ENCODE results near the gene FBXL4.

FBXL4 gene

DNA sequence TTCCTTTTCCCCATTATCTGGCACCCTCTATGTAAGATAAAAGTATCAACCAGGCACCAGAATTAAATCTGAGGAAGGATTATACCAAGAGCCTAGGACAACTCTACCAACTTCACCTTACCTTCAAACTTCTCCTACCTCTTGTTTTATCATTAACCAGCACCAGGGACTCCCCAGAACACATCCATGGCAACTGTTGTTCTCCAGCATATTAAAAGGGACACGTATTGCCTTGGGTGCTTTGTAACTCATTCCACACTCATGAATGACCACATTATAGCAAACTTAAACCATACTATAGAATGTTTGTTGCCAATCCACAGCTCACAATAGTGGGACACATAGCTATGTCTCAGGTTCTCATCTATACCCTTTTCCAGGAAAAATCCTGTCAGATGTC is 11.9 kb upstream of the FBXL4 start:
- no peaks in the 10 kb centered on the region for H3K9me3 ChIP-seq (ENCODE audit: insufficient read depth, low read length, severe bottlenecking)
- no peak overlapping the region for H3K9ac ChIP-seq (ENCODE audit: low read depth, low read length)
- no peak for ATAC-seq (ENCODE audit: insufficient read depth, low read depth)
- no peaks in the 10 kb centered on the region for H3K36me3 ChIP-seq (ENCODE audit: insufficient read depth, low read length)
- no peak overlapping the region for H3K4me3 ChIP-seq (ENCODE audit: low read depth in 1 of 2, low read length in 2 of 2)
- no peaks in the 10 kb centered on the region for H3K79me2 ChIP-seq (ENCODE audit: insufficient read depth, low read length)
- DNase-seq: no peak
- H3K27me3 ChIP-seq (ENCODE audit: insufficient read depth, low read length, poor library complexity): peaks cover 12% of the 10 kb centered on the region
- no peak overlapping the region for H3K4me2 ChIP-seq (ENCODE audit: insufficient read depth, low read length)
- H3K4me1 ChIP-seq (ENCODE audit: insufficient read depth, low read length): no peaks in the 10 kb centered on the region
- TF ChIP-seq, protein P1, sequence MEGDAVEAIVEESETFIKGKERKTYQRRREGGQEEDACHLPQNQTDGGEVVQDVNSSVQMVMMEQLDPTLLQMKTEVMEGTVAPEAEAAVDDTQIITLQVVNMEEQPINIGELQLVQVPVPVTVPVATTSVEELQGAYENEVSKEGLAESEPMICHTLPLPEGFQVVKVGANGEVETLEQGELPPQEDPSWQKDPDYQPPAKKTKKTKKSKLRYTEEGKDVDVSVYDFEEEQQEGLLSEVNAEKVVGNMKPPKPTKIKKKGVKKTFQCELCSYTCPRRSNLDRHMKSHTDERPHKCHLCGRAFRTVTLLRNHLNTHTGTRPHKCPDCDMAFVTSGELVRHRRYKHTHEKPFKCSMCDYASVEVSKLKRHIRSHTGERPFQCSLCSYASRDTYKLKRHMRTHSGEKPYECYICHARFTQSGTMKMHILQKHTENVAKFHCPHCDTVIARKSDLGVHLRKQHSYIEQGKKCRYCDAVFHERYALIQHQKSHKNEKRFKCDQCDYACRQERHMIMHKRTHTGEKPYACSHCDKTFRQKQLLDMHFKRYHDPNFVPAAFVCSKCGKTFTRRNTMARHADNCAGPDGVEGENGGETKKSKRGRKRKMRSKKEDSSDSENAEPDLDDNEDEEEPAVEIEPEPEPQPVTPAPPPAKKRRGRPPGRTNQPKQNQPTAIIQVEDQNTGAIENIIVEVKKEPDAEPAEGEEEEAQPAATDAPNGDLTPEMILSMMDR (IDR thresholded peaks at IDR 0.05; ENCODE audit: borderline replicate concordance, extremely low read depth, low read length, poor library complexity, severe bottlenecking): no peak
- TF ChIP-seq EZH2 (IDR thresholded peaks at IDR 0.05; ENCODE audit: borderline replicate concordance, low read depth, low read length, severe bottlenecking): no peak
- H2AFZ ChIP-seq (ENCODE audit: low read depth, low read length): no peak overlapping the region
- no peaks in the 10 kb centered on the region for H4K20me1 ChIP-seq (ENCODE audit: insufficient read depth, low read length)
- no peak overlapping the region for H3K27ac ChIP-seq (ENCODE audit: low read length)

DNA sequence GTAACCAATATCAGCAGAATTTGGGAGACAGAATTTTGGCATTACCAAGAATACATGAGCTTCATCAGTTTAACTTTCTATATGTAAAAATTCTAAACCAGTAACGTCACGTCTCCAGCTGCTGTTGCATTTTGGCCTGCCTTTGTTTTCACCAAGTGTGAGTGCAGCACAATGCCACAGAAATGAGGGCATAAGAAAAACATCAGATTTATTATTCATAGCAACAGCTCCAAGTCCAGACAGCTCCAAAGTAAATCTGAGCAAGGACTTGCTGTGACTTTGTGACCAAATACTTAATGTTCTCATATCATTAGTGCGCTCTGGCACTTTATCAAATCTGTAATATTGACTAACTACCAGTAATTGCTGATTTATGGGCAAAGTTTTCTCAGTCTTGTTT is 11.0 kb upstream of the FBXL4 start:
- Histone ChIP-seq H3K9me3 (ENCODE audit: insufficient read depth, low read length, severe bottlenecking) (no peaks in the 10 kb centered on the region), H3K9ac (ENCODE audit: low read depth, low read length) (no peak overlapping the region), H4K20me1 (ENCODE audit: insufficient read depth, low read length) (no peaks in the 10 kb centered on the region), H3K4me3 (ENCODE audit: low read depth in 1 of 2, low read length in 2 of 2) (no peak overlapping the region), H3K27me3 (ENCODE audit: insufficient read depth, low read length, poor library complexity) (peaks cover 7% of the 10 kb centered on the region), H3K79me2 (ENCODE audit: insufficient read depth, low read length) (no peaks in the 10 kb centered on the region), H2AFZ (ENCODE audit: low read depth, low read length) (no peak overlapping the region), H3K36me3 (ENCODE audit: insufficient read depth, low read length) (no peaks in the 10 kb centered on the region), H3K27ac (ENCODE audit: low read length) (no peak overlapping the region), H3K4me2 (ENCODE audit: insufficient read depth, low read length) (no peak overlapping the region), H3K4me1 (ENCODE audit: insufficient read depth, low read length) (no peaks in the 10 kb centered on the region)
- TF ChIP-seq, protein P1 (IDR thresholded peaks at IDR 0.05; ENCODE audit: borderline replicate concordance, extremely low read depth, low read length, poor library complexity, severe bottlenecking): no peak
- no peak for TF ChIP-seq EZH2 (IDR thresholded peaks at IDR 0.05; ENCODE audit: borderline replicate concordance, low read depth, low read length, severe bottlenecking)
- no peak for DNase-seq
- no peak for ATAC-seq (ENCODE audit: insufficient read depth, low read depth)

DNA sequence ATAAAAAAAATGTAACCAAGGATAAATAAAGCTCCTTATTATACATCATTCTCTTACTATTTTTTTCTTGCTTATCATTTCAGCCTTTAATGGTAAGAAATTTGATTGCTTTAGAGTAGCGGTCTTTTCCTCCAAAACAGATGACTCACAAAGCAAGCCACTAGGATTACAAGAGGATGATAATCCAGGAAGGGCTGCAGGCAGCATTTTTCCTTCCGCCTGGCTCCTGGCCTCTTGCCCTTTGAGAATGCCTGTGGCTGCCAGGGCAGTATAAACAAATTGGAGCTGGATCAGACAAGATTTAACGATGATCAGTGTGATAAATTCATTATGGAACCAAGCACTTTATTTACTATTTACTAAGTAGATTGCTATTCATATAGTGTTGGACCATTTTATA is 9.7 kb upstream of the FBXL4 start:
- peaks cover 7% of the 10 kb centered on the region for H3K27me3 ChIP-seq (ENCODE audit: insufficient read depth, low read length, poor library complexity)
- ATAC-seq (ENCODE audit: insufficient read depth, low read depth) (no peak), DNase-seq (no peak)
- no peak overlapping the region for H3K4me3 ChIP-seq (ENCODE audit: low read depth in 1 of 2, low read length in 2 of 2)
- H3K36me3 ChIP-seq (ENCODE audit: insufficient read depth, low read length): no peaks in the 10 kb centered on the region
- H2AFZ ChIP-seq (ENCODE audit: low read depth, low read length): no peak overlapping the region
- TF ChIP-seq, protein P1 (IDR thresholded peaks at IDR 0.05; ENCODE audit: borderline replicate concordance, extremely low read depth, low read length, poor library complexity, severe bottlenecking): no peak
- no peak overlapping the region for H3K9ac ChIP-seq (ENCODE audit: low read depth, low read length)
- no peak overlapping the region for H3K27ac ChIP-seq (ENCODE audit: low read length)
- H3K9me3 ChIP-seq (ENCODE audit: insufficient read depth, low read length, severe bottlenecking): no peaks in the 10 kb centered on the region
- H3K79me2 ChIP-seq (ENCODE audit: insufficient read depth, low read length): no peaks in the 10 kb centered on the region
- H3K4me1 ChIP-seq (ENCODE audit: insufficient read depth, low read length): no peaks in the 10 kb centered on the region
- no peaks in the 10 kb centered on the region for H4K20me1 ChIP-seq (ENCODE audit: insufficient read depth, low read length)
- no peak overlapping the region for H3K4me2 ChIP-seq (ENCODE audit: insufficient read depth, low read length)

DNA sequence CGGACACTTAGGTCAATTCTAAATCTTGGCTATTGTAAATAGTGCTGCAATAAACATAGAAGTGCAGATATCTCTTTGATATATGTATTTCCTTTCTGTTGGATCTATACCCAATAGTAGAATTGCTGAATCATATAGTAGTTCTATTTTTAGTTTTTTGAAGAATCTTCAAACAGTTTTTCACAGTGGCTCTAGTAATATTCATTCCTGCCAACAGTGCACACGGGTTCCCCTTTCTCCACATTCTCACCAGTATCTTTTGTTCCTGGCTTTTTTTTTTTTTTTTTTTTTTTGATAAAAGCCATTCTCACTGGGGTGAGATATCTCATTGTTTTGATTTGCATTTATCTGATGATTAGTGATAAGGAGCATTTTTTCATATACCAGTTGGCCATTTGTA is 1.8 kb upstream of the FBXL4 start:
- H3K79me2 ChIP-seq (ENCODE audit: insufficient read depth, low read length): peaks cover 28% of the 10 kb centered on the region
- no peak overlapping the region for H2AFZ ChIP-seq (ENCODE audit: low read depth, low read length)
- ATAC-seq (ENCODE audit: insufficient read depth, low read depth) (no peak), DNase-seq (no peak)
- no peaks in the 10 kb centered on the region for H3K9me3 ChIP-seq (ENCODE audit: insufficient read depth, low read length, severe bottlenecking)
- H4K20me1 ChIP-seq (ENCODE audit: insufficient read depth, low read length): no peaks in the 10 kb centered on the region
- H3K36me3 ChIP-seq (ENCODE audit: insufficient read depth, low read length): no peaks in the 10 kb centered on the region
- H3K9ac ChIP-seq (ENCODE audit: low read depth, low read length): no peak overlapping the region
- no peaks in the 10 kb centered on the region for H3K27me3 ChIP-seq (ENCODE audit: insufficient read depth, low read length, poor library complexity)
- no peak overlapping the region for H3K4me3 ChIP-seq (ENCODE audit: low read depth in 1 of 2, low read length in 2 of 2)
- no peak overlapping the region for H3K27ac ChIP-seq (ENCODE audit: low read length)
- H3K4me1 ChIP-seq (ENCODE audit: insufficient read depth, low read length): peaks cover 25% of the 10 kb centered on the region
- H3K4me2 ChIP-seq (ENCODE audit: insufficient read depth, low read length): no peak overlapping the region
- TF ChIP-seq, protein P1 (IDR thresholded peaks at IDR 0.05; ENCODE audit: borderline replicate concordance, extremely low read depth, low read length, poor library complexity, severe bottlenecking): no peak
- no peak for TF ChIP-seq EZH2 (IDR thresholded peaks at IDR 0.05; ENCODE audit: borderline replicate concordance, low read depth, low read length, severe bottlenecking)

Measured in DND-41 (cell line).